ENCODE measurements around the gene TTLL12. TPM values are rescaled to one million over a fixed set of nuclear protein-coding genes. Genes with fewer than 3 reads are reported as not detected.

Gene TTLL12
- total RNA-seq, 2 experiments from 2014 or later = 66.5 to 71.5 TPM

DNA sequence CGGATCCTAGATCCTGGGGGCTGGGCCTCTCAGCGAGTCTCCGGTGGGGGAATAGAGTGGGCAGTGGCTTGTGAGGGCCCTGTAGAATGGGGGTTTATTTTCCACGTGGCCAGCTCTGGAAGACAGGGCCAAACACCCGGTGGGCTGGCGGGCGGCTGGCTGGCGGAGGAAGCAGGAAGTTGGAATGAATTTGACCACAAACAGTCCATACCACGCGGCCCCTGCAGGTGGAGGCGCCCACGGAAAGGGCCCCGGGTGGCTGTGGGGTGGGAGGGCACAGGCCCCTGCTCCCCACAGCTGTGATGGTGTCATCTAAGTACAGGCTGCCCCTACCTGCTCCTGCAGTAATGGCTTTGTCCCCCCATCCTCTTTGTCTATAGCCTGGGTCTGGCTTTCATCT lies 58.8 kb downstream of the TTLL12 start:
- peak; percentile 62 for DNase-seq (ENCODE audit: low spot score)
- no peak for TF ChIP-seq EZH2phosphoT487 (IDR thresholded peaks at IDR 0.05; ENCODE audit: borderline replicate concordance, low read depth, low read length)
- no peak for TF ChIP-seq CTCF (conservative IDR thresholded peaks at IDR 0.05; ENCODE audit: low read length)
- peaks cover 34% of the 10 kb centered on the region for H3K79me2 ChIP-seq (ENCODE audit: insufficient read depth, low read depth, low read length)
- CTCF ChIA-PET (ENCODE audit: unreplicated experiment) = interaction anchor here (0.5 kb wide), 1 partner anchor 260 kb away, joined by 14 read pairs; no protein-coding TSS in a partner anchor
- H3K4me2 ChIP-seq (ENCODE audit: low read length) = peak overlapping the region; percentile 81
- no peak overlapping the region for H2AFZ ChIP-seq (ENCODE audit: low read length)
- H3K9me2 ChIP-seq (ENCODE audit: insufficient read depth, low read length) = no peaks in the 10 kb centered on the region
- H3K27ac ChIP-seq (ENCODE audit: low read depth, low read length, poor library complexity, severe bottlenecking) = peak overlapping the region; percentile 96
- POLR2A ChIA-PET = interaction anchor here (0.8 to 1.5 kb wide), 4 partner anchors 10 to 16 kb away, joined by 3 to 5 read pairs (median 4); no protein-coding TSS in a partner anchor
- H3K4me1 ChIP-seq (ENCODE audit: insufficient read depth, low read length, poor library complexity, severe bottlenecking) = peaks cover 72% of the 10 kb centered on the region
- H3K4me3 ChIP-seq (ENCODE audit: low read depth, low read length, poor library complexity, severe bottlenecking) = peak overlapping the region; percentile 50
- no peaks in the 10 kb centered on the region for H3K9me3 ChIP-seq (ENCODE audit: low read length)
- intact Hi-C loops (cut with micrococcal nuclease; ENCODE audit: unreplicated experiment) = no loop called here
- no TSS peak for BruUV-seq (replicated peaks)
- peaks cover 96% of the 10 kb centered on the region for H3K36me3 ChIP-seq (ENCODE audit: insufficient read depth, low read length)
- peaks cover 4% of the 10 kb centered on the region; the same call in 1 of the 2 replicates for H4K20me1 ChIP-seq (ENCODE audit: insufficient read depth, low read length)

DNA sequence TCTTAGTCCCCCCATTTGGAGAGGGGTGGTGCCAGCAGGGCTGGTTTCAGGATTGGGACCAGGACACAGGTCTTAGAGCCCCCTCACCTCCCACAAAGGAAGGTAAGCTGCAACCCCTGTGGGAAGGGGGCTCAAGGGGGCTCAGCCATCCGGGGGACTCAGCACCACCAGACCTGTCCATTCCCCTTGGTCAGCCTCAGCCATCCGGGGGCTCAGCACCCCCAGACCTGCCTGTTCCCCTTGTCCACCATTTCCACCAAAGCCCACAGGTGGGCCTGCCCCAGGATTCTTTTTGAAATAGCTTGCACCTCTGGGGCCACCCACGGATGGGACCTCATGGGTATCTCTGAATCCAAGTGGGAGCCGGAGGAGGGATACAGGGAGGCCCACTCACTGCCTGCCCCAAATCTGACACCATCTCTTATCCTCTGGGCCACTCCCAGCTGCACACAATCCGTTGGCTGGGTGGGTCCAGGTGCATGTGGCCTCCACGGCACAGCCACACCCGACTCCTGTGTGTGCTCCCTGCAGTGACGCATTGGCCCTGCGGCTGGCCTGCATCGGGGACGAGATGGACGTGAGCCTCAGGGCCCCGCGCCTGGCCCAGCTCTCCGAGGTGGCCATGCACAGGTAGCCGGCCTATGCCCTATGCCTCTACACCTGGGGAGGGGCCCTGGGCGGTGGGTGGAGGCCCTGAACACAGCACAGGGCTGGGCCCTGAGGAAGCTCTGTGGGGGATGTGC lies 59.6 kb downstream of the TTLL12 start:
- ChIA-PET POLR2A (interaction anchor here (0.8 to 1.5 kb wide), 4 partner anchors 9 to 17 kb away, joined by 3 to 5 read pairs (median 4); no protein-coding TSS in a partner anchor), CTCF (ENCODE audit: unreplicated experiment) (interaction anchor here (0.5 kb wide), 1 partner anchor 259 kb away, joined by 14 read pairs; no protein-coding TSS in a partner anchor)
- Histone ChIP-seq H3K9me2 (ENCODE audit: insufficient read depth, low read length) (no peaks in the 10 kb centered on the region), H4K20me1 (ENCODE audit: insufficient read depth, low read length) (peaks cover 4% of the 10 kb centered on the region; the same call in 1 of the 2 replicates), H3K9me3 (ENCODE audit: low read length) (no peaks in the 10 kb centered on the region), H3K27ac (ENCODE audit: low read depth, low read length, poor library complexity, severe bottlenecking) (peak overlapping the region; percentile 96), H3K79me2 (ENCODE audit: insufficient read depth, low read depth, low read length) (peaks cover 42% of the 10 kb centered on the region), H3K4me1 (ENCODE audit: insufficient read depth, low read length, poor library complexity, severe bottlenecking) (peaks cover 80% of the 10 kb centered on the region), H2AFZ (ENCODE audit: low read length) (no peak overlapping the region), H3K4me2 (ENCODE audit: low read length) (peak overlapping the region; percentile 81), H3K4me3 (ENCODE audit: low read depth, low read length, poor library complexity, severe bottlenecking) (peak overlapping the region; percentile 50), H3K36me3 (ENCODE audit: insufficient read depth, low read length) (peaks cover 96% of the 10 kb centered on the region)
- TF ChIP-seq CTCF (conservative IDR thresholded peaks at IDR 0.05; ENCODE audit: low read length) (no peak), EZH2phosphoT487 (IDR thresholded peaks at IDR 0.05; ENCODE audit: borderline replicate concordance, low read depth, low read length) (no peak)
- no peak for DNase-seq (ENCODE audit: low spot score)
- intact Hi-C loops (cut with micrococcal nuclease; ENCODE audit: unreplicated experiment) = no loop called here
- no TSS peak for BruUV-seq (replicated peaks)

Measured in OCI-LY7 (cell line).